GM12878 (cell line): ENCODE results near the gene CNOT3. TPM values are rescaled to one million over a fixed set of nuclear protein-coding genes. Genes with fewer than 3 reads are reported as not detected.

Source experiments
- ATF2 ChIP-seq: IDR thresholded peaks from 2 replicates; pipeline ENCODE4 v1.6.1; 2012; ENCODE audit warnings: low read length, inconsistent platforms
- CBX5 ChIP-seq: sonication (generic); IDR thresholded peaks from 2 replicates; pipeline ENCODE4 v1.6.1; 2016; ENCODE audit warnings: low read depth, moderate library complexity, mild to moderate bottlenecking, inconsistent platforms
- CEBPZ ChIP-seq: fragments of 150-350 bp; IDR thresholded peaks from 2 replicates; pipeline ENCODE4 v1.6.1; 2016; ENCODE audit warnings: low read depth, low read length
- E2F4 ChIP-seq: IDR thresholded peaks from 2 replicates; pipeline ENCODE4 v1.6.1; 2012; ENCODE audit warnings: low read depth, low read length, improper control_type of control experiment
- GABPA ChIP-seq: IDR thresholded peaks from 2 replicates; pipeline ENCODE4 v1.6.1; 2014; ENCODE audit warnings: antibody characterized with exemption, low read depth, mild to moderate bottlenecking, inconsistent platforms
- GATAD2B ChIP-seq: fragments of 450-650 bp; conservative IDR thresholded peaks from 2 replicates; pipeline ENCODE4 v1.6.1; 2017; ENCODE audit warnings: low read depth, mild to moderate bottlenecking, moderate library complexity
- MEF2B ChIP-seq: fragments of 450-650 bp; IDR thresholded peaks from 2 replicates; pipeline ENCODE4 v1.6.1; 2018; ENCODE audit warnings: mild to moderate bottlenecking, moderate library complexity; ENCODE audit not compliant: partially characterized antibody, poor library complexity, severe bottlenecking
- PKNOX1 ChIP-seq: fragments of 450-650 bp; IDR thresholded peaks from 2 replicates; pipeline ENCODE4 v1.6.1; 2016; ENCODE audit warnings: mild to moderate bottlenecking
- POLR2AphosphoS5 ChIP-seq: IDR thresholded peaks from 2 replicates; pipeline ENCODE4 v1.6.1; 2011; ENCODE audit warnings: mild to moderate bottlenecking, low read length, inconsistent platforms
- RELB ChIP-seq: fragments of 450-650 bp; IDR thresholded peaks from 2 replicates; pipeline ENCODE4 v1.6.1; 2017; ENCODE audit warnings: low read depth, mild to moderate bottlenecking, moderate library complexity
- SIX5 ChIP-seq: IDR thresholded peaks from 2 replicates; pipeline ENCODE4 v1.6.1; 2011; ENCODE audit warnings: mild to moderate bottlenecking, low read depth, low read length, moderate library complexity; ENCODE audit not compliant: severe bottlenecking
- SREBF2 ChIP-seq: IDR thresholded peaks from 2 replicates; pipeline ENCODE4 v1.6.1; 2012; ENCODE audit warnings: mild to moderate bottlenecking, low read length
- TAF1 ChIP-seq: IDR thresholded peaks from 2 replicates; pipeline ENCODE4 v1.6.1; 2011; ENCODE audit warnings: mild to moderate bottlenecking, low read depth, low read length, borderline replicate concordance
- TARDBP ChIP-seq: IDR thresholded peaks from 2 replicates; pipeline ENCODE4 v1.6.1; 2016; ENCODE audit warnings: borderline replicate concordance
- ZBTB4 ChIP-seq: fragments of 450-650 bp; formaldehyde crosslinking; IDR thresholded peaks from 2 replicates; pipeline ENCODE4 v1.4.0; 2022; ENCODE audit warnings: mild to moderate bottlenecking, moderate library complexity
- ZNF217 ChIP-seq: fragments of 450-650 bp; IDR thresholded peaks from 2 replicates; pipeline ENCODE4 v1.6.1; 2017; ENCODE audit warnings: antibody characterized with exemption, mild to moderate bottlenecking
- ZNF274 ChIP-seq: IDR thresholded peaks from one replicate; pipeline ENCODE4 v1.8.0; 2011; ENCODE audit not compliant: insufficient read length, insufficient read depth
- polyA plus RNA-seq, 11 experiments: library from polyadenylated mRNA; depleted of rRNA in 4 of 11; unstranded in 6 of 11; stranded (reverse) in 5 of 11; fragments of >200 nt; fragmentation: Nextera tagmentation in 4 of 11; fragmentation: Illumina TruSeq in 1 of 11; extraction: Ambion mirVana in 4 of 11; extraction: Trizol in 1 of 11; gene quantifications; 1 replicate in 1 of 11; 2 replicates in 10 of 11; pipeline versions ENCODE4 v1.2.1 to v1.2.3, GENCODE V29; 2011 to 2016; ENCODE audit warnings: inconsistent platforms in 2 of 11, missing spikeins in 2 of 11, low read depth in 1 of 11
- total RNA-seq, 4 experiments: library from RNA; depleted of rRNA in 3 of 4; stranded (reverse); fragments of >200 nt in 3 of 4; fragmentation: Illumina TruSeq in 1 of 4; extraction: Trizol in 1 of 4; gene quantifications; 2 replicates each; pipeline versions ENCODE4 v1.2.1 to v1.2.3, GENCODE V29; 2013 to 2021

Gene CNOT3
- total and polyA plus RNA-seq, 10 of the 15 experiments (the other 5 are each of a cell fraction or from before 2014, with no cell fraction given) = 0.14 to 45.1 (median 14.0) TPM

- TF ChIP-seq E2F4 = 0 out of 2 replicates have a peak, but pooled peaks have one; percentile 7
- TF ChIP-seq CBX5 = no peak
- TF ChIP-seq SIX5 = no peak
- TF ChIP-seq MEF2B = peak; percentile 54
- TF ChIP-seq ZBTB4 (CRISPR knock-in tag) = no peak
- no peak for TF ChIP-seq GABPA
- no peak for TF ChIP-seq TARDBP
- no peak for TF ChIP-seq ZNF217
- TF ChIP-seq CEBPZ = no peak
- TF ChIP-seq RELB = no peak
- TF ChIP-seq ZNF274 = no peak
- TF ChIP-seq TAF1 = peak; percentile 34; the same call in 1 of the 2 replicates
- no peak for TF ChIP-seq SREBF2
- peak; percentile 86 for TF ChIP-seq GATAD2B
- TF ChIP-seq POLR2AphosphoS5 = peak; percentile 65; the same call in 1 of the 2 replicates
- TF ChIP-seq PKNOX1 = no peak; the same call in 1 of the 2 replicates
- TF ChIP-seq ATF2 = no peak
These were observed 53.6 kb downstream of the CNOT3 start, which contains the start of gene TSEN34 (continued) for GRCh38 chr19:54191011-54191810.
